Panc1 (cell line): ENCODE results near the gene BTNL3. TPM values are rescaled to one million over a fixed set of nuclear protein-coding genes. Genes with fewer than 3 reads are reported as not detected.

Experiments
- ATAC-seq: fragments of 200-7000 bp; cut with Tn5 transposase; 2 replicates; pipeline ENCODE4 v1.9.1; 2020; ENCODE audit warnings: mild to moderate bottlenecking, moderate library complexity
- BruUV-seq: library from RNA; stranded (reverse); fragments of 400-500 nt; replicated peaks from 2 replicates; lab custom pipeline; 2021; lab: Mats Ljungman, UMichigan
- CTCF ChIA-PET: fragments of 300-600 bp; sonication (Branson Sonifier 250); formaldehyde crosslinking; loops from one replicate; lab custom pipeline; 2022; ENCODE audit warnings: antibody characterized with exemption; lab: Charles Lee
- POLR2A ChIA-PET: fragments of 300-600 bp; sonication (Branson Sonifier 250); formaldehyde crosslinking; loops from one replicate; lab custom pipeline; 2022; ENCODE audit warnings: antibody characterized with exemption; lab: Charles Lee
- DNase-seq: peaks from one replicate; pipeline ENCODE4 v3.0.0-alpha.2; 2010; ENCODE audit warnings: low read depth, low spot score
- H3K27ac ChIP-seq: 2 replicates; pipeline ENCODE4 v1.5.1; 2011; ENCODE audit warnings: mild to moderate bottlenecking, low read length, inconsistent platforms
- H3K27me3 ChIP-seq: fragments of 200-500 bp; sonication (Bioruptor generic); 2 replicates; pipeline ENCODE4 v1.6.0; 2014; ENCODE audit warnings: low read length, inconsistent platforms; ENCODE audit not compliant: control insufficient read depth, insufficient read depth
- H3K36me3 ChIP-seq: fragments of 200-500 bp; sonication (Bioruptor generic); 2 replicates; pipeline ENCODE4 v1.5.1; 2014; ENCODE audit warnings: inconsistent platforms, mild to moderate bottlenecking, low read length, moderate library complexity; ENCODE audit not compliant: control insufficient read depth, insufficient read depth
- H3K4me1 ChIP-seq: 2 replicates; pipeline ENCODE4 v1.5.1; 2011; ENCODE audit warnings: inconsistent platforms, mild to moderate bottlenecking, low read length, moderate library complexity; ENCODE audit not compliant: control insufficient read depth, insufficient read depth
- H3K4me3 ChIP-seq, 2 experiments: 2 replicates each; pipeline ENCODE4 v1.5.1; 2011 to 2012; ENCODE audit warnings: low read depth in 2 of 2, low read length in 2 of 2, mild to moderate bottlenecking in 2 of 2, inconsistent platforms in 1 of 2, moderate library complexity in 1 of 2
- H3K9me3 ChIP-seq: fragments of 200-500 bp; sonication (Bioruptor generic); 2 replicates; pipeline ENCODE4 v1.5.1; 2014; ENCODE audit warnings: low read depth, mild to moderate bottlenecking, inconsistent platforms, low read length, moderate library complexity; ENCODE audit not compliant: control insufficient read depth, insufficient read depth
- POLR2AphosphoS5 ChIP-seq: IDR thresholded peaks from 2 replicates; pipeline ENCODE4 v1.6.1; 2012; ENCODE audit warnings: mild to moderate bottlenecking, low read depth, low read length, moderate library complexity
- SIN3A ChIP-seq: IDR thresholded peaks from 2 replicates; pipeline ENCODE4 v1.6.1; 2012; ENCODE audit warnings: low read depth, mild to moderate bottlenecking, low read length, moderate library complexity, borderline replicate concordance; ENCODE audit not compliant: insufficient read depth
- TCF7L2 ChIP-seq: IDR thresholded peaks from 2 replicates; pipeline ENCODE4 v1.6.1; 2011; ENCODE audit warnings: mild to moderate bottlenecking, low read depth, low read length, inconsistent platforms
- in situ Hi-C: cut with HindIII; loops from 2 replicates; pipeline ENCODE4 v1.10.0; 2016; ENCODE audit warnings: low sequenced_read_pairs, low pct_unique_long_range_greater_than_20kb
- intact Hi-C: fragments of 100-400 bp; cut with micrococcal nuclease; formaldehyde crosslinking; loops from one replicate; pipeline ENCODE4 v1.10.0; 2022; ENCODE audit not compliant: unreplicated experiment
- total RNA-seq: library from RNA; stranded (reverse); gene quantifications from one replicate; pipeline ENCODE4 v1.2.1, GENCODE V29; 2021; ENCODE audit not compliant: unreplicated experiment
- TF ChIP-seq, protein P1 (sequence below): fragments of 450-650 bp; IDR thresholded peaks from 2 replicates; pipeline ENCODE4 v1.5.1; 2017; ENCODE audit warnings: mild to moderate bottlenecking
- TF ChIP-seq, protein P2 (sequence below), 2 experiments: IDR thresholded peaks; 2 replicates each; pipeline ENCODE4 v1.6.1; 2011 to 2012; ENCODE audit warnings: low read depth in 2 of 2, control low read depth in 1 of 2, low read length in 1 of 2, mild to moderate bottlenecking in 1 of 2, moderate library complexity in 1 of 2; ENCODE audit not compliant: insufficient read depth in 1 of 2

Gene BTNL3
- total RNA-seq, 1 experiment from 2014 or later = not detected

DNA sequence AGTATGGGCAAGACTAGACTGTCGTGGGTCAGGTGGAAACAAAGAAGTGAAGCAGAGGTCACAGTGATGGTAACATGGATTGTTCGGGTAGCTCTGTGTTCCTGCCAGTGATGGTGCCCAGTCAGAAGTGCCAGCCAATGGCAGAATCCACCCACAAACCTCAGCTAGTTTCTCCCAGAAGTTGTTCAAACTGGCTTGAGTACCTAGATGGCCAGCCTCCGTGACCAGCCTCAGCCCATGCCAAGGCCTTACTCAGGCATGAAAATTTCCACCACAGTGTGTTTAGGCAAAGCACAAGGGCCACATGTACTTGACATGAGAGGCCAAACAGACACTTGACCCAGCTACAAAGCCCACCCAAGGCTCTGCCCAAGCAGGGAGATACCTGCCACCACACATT lies 32.0 kb downstream of the BTNL3 start:
- intact Hi-C loops (no loop called here), in situ Hi-C loops (no loop called here)
- Histone ChIP-seq H3K27me3 (no peaks in the 10 kb centered on the region), H3K27ac (no peak overlapping the region), H3K9me3 (no peaks in the 10 kb centered on the region), H3K4me1 (no peaks in the 10 kb centered on the region), H3K4me3 (no peak overlapping the region), H3K36me3 (no peaks in the 10 kb centered on the region)
- DNase-seq (no peak), ATAC-seq (no peak)
- ChIA-PET CTCF (no interaction called here), POLR2A (no interaction called here)
- TF ChIP-seq, protein P1, sequence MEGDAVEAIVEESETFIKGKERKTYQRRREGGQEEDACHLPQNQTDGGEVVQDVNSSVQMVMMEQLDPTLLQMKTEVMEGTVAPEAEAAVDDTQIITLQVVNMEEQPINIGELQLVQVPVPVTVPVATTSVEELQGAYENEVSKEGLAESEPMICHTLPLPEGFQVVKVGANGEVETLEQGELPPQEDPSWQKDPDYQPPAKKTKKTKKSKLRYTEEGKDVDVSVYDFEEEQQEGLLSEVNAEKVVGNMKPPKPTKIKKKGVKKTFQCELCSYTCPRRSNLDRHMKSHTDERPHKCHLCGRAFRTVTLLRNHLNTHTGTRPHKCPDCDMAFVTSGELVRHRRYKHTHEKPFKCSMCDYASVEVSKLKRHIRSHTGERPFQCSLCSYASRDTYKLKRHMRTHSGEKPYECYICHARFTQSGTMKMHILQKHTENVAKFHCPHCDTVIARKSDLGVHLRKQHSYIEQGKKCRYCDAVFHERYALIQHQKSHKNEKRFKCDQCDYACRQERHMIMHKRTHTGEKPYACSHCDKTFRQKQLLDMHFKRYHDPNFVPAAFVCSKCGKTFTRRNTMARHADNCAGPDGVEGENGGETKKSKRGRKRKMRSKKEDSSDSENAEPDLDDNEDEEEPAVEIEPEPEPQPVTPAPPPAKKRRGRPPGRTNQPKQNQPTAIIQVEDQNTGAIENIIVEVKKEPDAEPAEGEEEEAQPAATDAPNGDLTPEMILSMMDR = no peak
- TF ChIP-seq POLR2AphosphoS5 (no peak), TCF7L2 (no peak), SIN3A (no peak)
- TF ChIP-seq, protein P2, sequence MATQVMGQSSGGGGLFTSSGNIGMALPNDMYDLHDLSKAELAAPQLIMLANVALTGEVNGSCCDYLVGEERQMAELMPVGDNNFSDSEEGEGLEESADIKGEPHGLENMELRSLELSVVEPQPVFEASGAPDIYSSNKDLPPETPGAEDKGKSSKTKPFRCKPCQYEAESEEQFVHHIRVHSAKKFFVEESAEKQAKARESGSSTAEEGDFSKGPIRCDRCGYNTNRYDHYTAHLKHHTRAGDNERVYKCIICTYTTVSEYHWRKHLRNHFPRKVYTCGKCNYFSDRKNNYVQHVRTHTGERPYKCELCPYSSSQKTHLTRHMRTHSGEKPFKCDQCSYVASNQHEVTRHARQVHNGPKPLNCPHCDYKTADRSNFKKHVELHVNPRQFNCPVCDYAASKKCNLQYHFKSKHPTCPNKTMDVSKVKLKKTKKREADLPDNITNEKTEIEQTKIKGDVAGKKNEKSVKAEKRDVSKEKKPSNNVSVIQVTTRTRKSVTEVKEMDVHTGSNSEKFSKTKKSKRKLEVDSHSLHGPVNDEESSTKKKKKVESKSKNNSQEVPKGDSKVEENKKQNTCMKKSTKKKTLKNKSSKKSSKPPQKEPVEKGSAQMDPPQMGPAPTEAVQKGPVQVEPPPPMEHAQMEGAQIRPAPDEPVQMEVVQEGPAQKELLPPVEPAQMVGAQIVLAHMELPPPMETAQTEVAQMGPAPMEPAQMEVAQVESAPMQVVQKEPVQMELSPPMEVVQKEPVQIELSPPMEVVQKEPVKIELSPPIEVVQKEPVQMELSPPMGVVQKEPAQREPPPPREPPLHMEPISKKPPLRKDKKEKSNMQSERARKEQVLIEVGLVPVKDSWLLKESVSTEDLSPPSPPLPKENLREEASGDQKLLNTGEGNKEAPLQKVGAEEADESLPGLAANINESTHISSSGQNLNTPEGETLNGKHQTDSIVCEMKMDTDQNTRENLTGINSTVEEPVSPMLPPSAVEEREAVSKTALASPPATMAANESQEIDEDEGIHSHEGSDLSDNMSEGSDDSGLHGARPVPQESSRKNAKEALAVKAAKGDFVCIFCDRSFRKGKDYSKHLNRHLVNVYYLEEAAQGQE (IDR thresholded peaks at IDR 0.05; ENCODE audit: insufficient read depth in 1 of 2, low read depth in 2 of 2, low read length in 1 of 2) = no peak
- no TSS peak for BruUV-seq

DNA sequence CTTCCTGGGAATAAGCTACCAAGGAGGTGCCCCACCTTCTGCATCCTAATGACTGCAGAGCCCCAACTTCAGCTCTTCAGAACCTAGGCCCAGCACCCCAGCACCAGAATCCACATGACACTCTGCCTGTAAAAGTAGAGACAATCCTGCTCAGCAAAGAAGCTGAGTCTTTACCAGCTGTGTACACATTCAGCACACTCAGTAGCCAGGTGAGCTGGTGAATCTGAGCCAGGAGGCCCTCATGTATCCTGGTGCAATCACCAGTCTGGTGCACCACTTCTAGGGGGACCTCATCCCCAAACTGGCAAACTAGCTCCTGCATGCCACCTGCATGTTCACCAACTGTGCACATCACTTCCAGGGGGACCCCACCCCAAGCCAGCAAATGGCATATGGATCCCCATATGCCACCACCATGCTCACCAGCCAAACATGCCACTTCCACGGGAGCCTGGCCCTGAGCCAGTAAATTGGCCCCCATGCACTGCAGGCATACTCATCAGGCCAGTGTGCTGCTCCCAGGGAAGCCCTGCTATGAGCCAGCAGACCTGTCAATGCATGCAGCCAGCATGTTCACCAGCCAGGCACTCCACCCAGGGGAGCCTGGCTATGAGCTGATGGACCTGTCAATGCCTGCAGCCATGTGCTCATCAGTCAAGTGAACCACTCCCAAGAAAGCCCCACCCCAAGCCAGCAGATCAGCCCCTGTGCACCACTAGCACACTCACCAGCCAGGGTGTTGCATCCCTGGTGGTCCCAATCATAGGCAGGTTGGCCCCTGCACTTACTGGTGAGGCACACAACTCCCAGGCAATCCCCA lies 35.8 kb downstream of the BTNL3 start:
- POLR2A ChIA-PET = no interaction called here
- H3K9me3 ChIP-seq = no peaks in the 10 kb centered on the region
- in situ Hi-C loops = no loop called here
- H3K36me3 ChIP-seq = no peaks in the 10 kb centered on the region
- DNase-seq = no peak
- H3K27ac ChIP-seq = no peak overlapping the region
- TF ChIP-seq, protein P1 = no peak
- TF ChIP-seq, protein P2 (IDR thresholded peaks at IDR 0.05; ENCODE audit: insufficient read depth in 1 of 2, low read depth in 2 of 2, low read length in 1 of 2) = no peak
- TF ChIP-seq TCF7L2 (no peak), POLR2AphosphoS5 (no peak), SIN3A (no peak)
- intact Hi-C loops = no loop called here
- CTCF ChIA-PET = no interaction called here
- no peaks in the 10 kb centered on the region for H3K27me3 ChIP-seq
- no peaks in the 10 kb centered on the region for H3K4me1 ChIP-seq
- H3K4me3 ChIP-seq = no peak overlapping the region
- BruUV-seq = no TSS peak
- no peak for ATAC-seq
